ENCODE results near the gene SRPK1. TPM values are rescaled to one million over a fixed set of nuclear protein-coding genes. Genes with fewer than 3 reads are reported as not detected.
A peak's percentile ranks its signal among the peaks of the same experiment; 100 is the strongest.
"Not testable (repeated sequence)": the region's sequence is repeated elsewhere in the genome, so short reads cannot be mapped to it uniquely, and the experiment has no call there.

SRPK1 gene
- polyA plus RNA-seq (2013, experiment 1 of 2; ENCODE audit: insufficient read length): 29.8 TPM
- 27.6 TPM for polyA plus RNA-seq (2013, experiment 2 of 2; ENCODE audit: insufficient read length)

GRCh38 chr6:35920793-35921732 is at the start of gene SRPK1:
Gene SRPK1, minus strand, starts transcription at chr6:35921098. Its CDS starts 42 bp downstream, at chr6:35921056.
- DNase-seq: peak; percentile 78

GRCh38 chr6:35970181-35970580 is 49.3 kb upstream of the SRPK1 start:
- DNase-seq: peak; percentile 23

- no peak for DNase-seq
These were observed 48.7 kb upstream of the SRPK1 start for GRCh38 chr6:35969646-35970045.

GRCh38 chr6:35968821-35969220 is 47.9 kb upstream of the SRPK1 start:
- DNase-seq: no peak

GRCh38 chr6:35967076-35967774 is 46.3 kb upstream of the SRPK1 start:
- no peak for DNase-seq

GRCh38 chr6:35962779-35963560 is 42.1 kb upstream of the SRPK1 start:
- no peak for DNase-seq

GRCh38 chr6:35960187-35960586 is 39.3 kb upstream of the SRPK1 start:
- DNase-seq: no peak

GRCh38 chr6:35955970-35956369 is 35.1 kb upstream of the SRPK1 start:
- no peak for DNase-seq

- DNase-seq: no peak
These were observed 34.6 kb upstream of the SRPK1 start for GRCh38 chr6:35955521-35955920.

- peak; percentile 37 for DNase-seq
These were observed 34.2 kb upstream of the SRPK1 start for GRCh38 chr6:35955071-35955470.

GRCh38 chr6:35954333-35954732 is 33.4 kb upstream of the SRPK1 start:
- no peak for DNase-seq

GRCh38 chr6:35948725-35949124 is 27.8 kb upstream of the SRPK1 start:
- no peak for DNase-seq

GRCh38 chr6:35945650-35946025 is 24.7 kb upstream of the SRPK1 start:
- peak; percentile 4 for DNase-seq

GRCh38 chr6:35943390-35943789 is 22.5 kb upstream of the SRPK1 start:
- no peak for DNase-seq

- DNase-seq: no peak
These were observed 21.5 kb upstream of the SRPK1 start for GRCh38 chr6:35942355-35942754.

- not testable (repeated sequence) for DNase-seq
These were observed 20.3 kb upstream of the SRPK1 start for GRCh38 chr6:35941170-35941569.

GRCh38 chr6:35940014-35940413 is 19.1 kb upstream of the SRPK1 start:
- not testable (repeated sequence) for DNase-seq

GRCh38 chr6:35939259-35939658 is 18.4 kb upstream of the SRPK1 start:
- not testable (repeated sequence) for DNase-seq

GRCh38 chr6:35936681-35937359 is 15.9 kb upstream of the SRPK1 start:
- DNase-seq: no peak

GRCh38 chr6:35935469-35935868 is 14.6 kb upstream of the SRPK1 start:
- no peak for DNase-seq

- DNase-seq: no peak
These were observed 12.9 kb upstream of the SRPK1 start for GRCh38 chr6:35933844-35934243.

- not testable (repeated sequence) for DNase-seq
These were observed 11.0 kb upstream of the SRPK1 start for GRCh38 chr6:35931873-35932272.
